ENCODE measurements around the gene RRAS2. TPM values are rescaled to one million over a fixed set of nuclear protein-coding genes. Genes with fewer than 3 reads are reported as not detected.

Gene RRAS2
- total and polyA plus RNA-seq, 2 donors (not counting 3 experiments of a cell fraction or from before 2014, with no cell fraction given) = 30.1 to 80.5 TPM

- Histone ChIP-seq H3K4me1 (ENCODE audit: control insufficient read depth, extremely low read depth, insufficient read depth, low read length) (no peaks in the 10 kb centered on the region), H2AFZ (ENCODE audit: low read depth, low read length) (no peak overlapping the region), H3K36me3 (ENCODE audit: control insufficient read depth in 2 of 2, extremely low read depth in 1 of 2, insufficient read depth in 2 of 2, low read length in 2 of 2) (no peaks in the 10 kb centered on the region), H3K27me3 (ENCODE audit: control insufficient read depth in 2 of 2, insufficient read depth in 2 of 2, low read length in 2 of 2) (no peaks in the 10 kb centered on the region), H3K9ac (replicated peaks; ENCODE audit: extremely low read depth, insufficient read depth, low read length) (no peak overlapping the region), H3K4me2 (ENCODE audit: insufficient read depth, low read length) (no peak overlapping the region), H3K79me2 (ENCODE audit: control insufficient read depth, insufficient read depth, low read length) (no peaks in the 10 kb centered on the region), H4K20me1 (replicated peaks; ENCODE audit: control insufficient read depth, extremely low read depth, insufficient read depth, low read length) (no peaks in the 10 kb centered on the region), H3K4me3 (replicated peaks in 1 of 3; ENCODE audit: insufficient read depth in 1 of 3, low read depth in 1 of 3, low read length in 3 of 3) (no peak overlapping the region), H3K9me1 (replicated peaks; ENCODE audit: control insufficient read depth, extremely low read depth, insufficient read depth, low read length) (no peaks in the 10 kb centered on the region), H3K27ac (ENCODE audit: insufficient read depth, low read depth, low read length) (no peak overlapping the region), H3K9me3 (replicated peaks; ENCODE audit: control insufficient read depth, insufficient read depth, low read length) (no peaks in the 10 kb centered on the region)
- no TSS peak for BruUV-seq (replicated peaks)
- dilution Hi-C loops (cut with MboI; ENCODE audit: extremely low pct_ligation_motif_present, low sequenced_read_pairs) = no loop called here
- FAIRE-seq (no peak), DNase-seq (ENCODE audit: low read depth, low spot score) (no peak)
- ChIA-PET CTCF (interaction anchor here (0.8 to 1.2 kb wide), 2 partner anchors 12 to 88 kb away, joined by 4 read pairs; no protein-coding TSS in a partner anchor), POLR2A (interaction anchor here (0.6 kb wide), 2 partner anchors 28 to 93 kb away, joined by 3 read pairs; no protein-coding TSS in a partner anchor)
- TF ChIP-seq MYC (IDR thresholded peaks at IDR 0.05; ENCODE audit: low read depth, low read length) = no peak
- no peak for TF ChIP-seq EZH2 (IDR thresholded peaks at IDR 0.05; ENCODE audit: borderline replicate concordance, low read depth, low read length, severe bottlenecking)
- TF ChIP-seq POLR2AphosphoS5 (IDR thresholded peaks at IDR 0.05; ENCODE audit: insufficient read depth, low read depth, low read length) = no peak
- TF ChIP-seq FOS (IDR thresholded peaks at IDR 0.05; ENCODE audit: borderline replicate concordance, insufficient read depth, low read length) = no peak
- no peak for TF ChIP-seq GATA2 (IDR thresholded peaks at IDR 0.05; ENCODE audit: insufficient read depth, insufficient read length, low read depth, low read length)
- no peak for TF ChIP-seq CTCF (IDR thresholded peaks at IDR 0.05; ENCODE audit: extremely low read depth in 1 of 2, insufficient read depth in 1 of 2, low read depth in 1 of 2, low read length in 2 of 2)
- TF ChIP-seq MAX (IDR thresholded peaks at IDR 0.05; ENCODE audit: insufficient read depth, insufficient read length) = no peak
- no peak for TF ChIP-seq POLR2A (IDR thresholded peaks at IDR 0.05; ENCODE audit: low read depth, low read length)
- TF ChIP-seq JUN (IDR thresholded peaks at IDR 0.05; ENCODE audit: borderline replicate concordance, insufficient read depth, insufficient read length, low read depth) = no peak
- intact Hi-C loops (cut with micrococcal nuclease) = no loop called here
Measured at GRCh38 chr11:14366936-14367335, 8.0 kb upstream of the RRAS2 start.

Data from endothelial cell of umbilical vein (primary cell).